ENCODE measurements around the gene TMBIM1. TPM values are rescaled to one million over a fixed set of nuclear protein-coding genes. Genes with fewer than 3 reads are reported as not detected.
A peak's percentile ranks its signal among the peaks of the same experiment; 100 is the strongest.
"Not testable (repeated sequence)": the region's sequence is repeated elsewhere in the genome, so short reads cannot be mapped to it uniquely, and the experiment has no call there.

The TMBIM1 gene
- total RNA-seq, 1 experiment from 2014 or later = 85.8 TPM

GRCh38 chr2:218322768-218323525 lies 30.6 kb upstream of the TMBIM1 start:
- in situ Hi-C loops (cut with HindIII; ENCODE audit: low pct_unique_long_range_greater_than_20kb, low sequenced_read_pairs) = no loop called here
- peak; percentile 72 for DNase-seq (ENCODE audit: low read depth, low spot score)

DNA sequence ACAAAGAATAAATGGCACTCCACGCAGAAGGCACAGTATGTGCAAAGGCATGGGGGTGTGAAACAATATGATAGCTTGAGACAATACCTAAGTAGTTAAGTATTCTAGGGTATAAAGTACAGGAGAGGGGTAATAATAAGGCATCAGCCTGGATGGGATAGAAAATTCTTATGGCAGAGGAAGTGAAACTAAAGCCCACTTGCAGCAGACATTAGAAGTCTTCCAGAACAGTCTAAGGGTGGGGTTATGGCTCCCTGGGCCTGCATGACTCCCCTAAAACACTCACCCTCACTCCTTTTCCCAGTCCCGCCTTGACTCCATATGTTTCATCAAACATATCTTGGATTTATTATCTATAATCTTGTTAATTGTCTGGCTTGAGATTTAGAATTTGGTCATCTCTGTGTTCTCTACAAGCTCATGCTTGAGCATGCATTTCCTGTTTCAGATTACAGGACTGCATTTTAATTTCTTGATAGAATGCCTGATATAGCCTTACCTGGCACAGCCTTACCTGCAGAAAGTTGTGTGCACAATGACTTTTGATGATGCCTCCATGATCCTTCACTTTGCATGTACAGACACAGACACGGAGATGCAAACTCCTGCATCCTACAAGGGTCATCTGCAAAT lies 28.5 kb upstream of the TMBIM1 start:
- in situ Hi-C loops (cut with HindIII; ENCODE audit: low pct_unique_long_range_greater_than_20kb, low sequenced_read_pairs) = no loop called here
- DNase-seq (ENCODE audit: low read depth, low spot score) = no peak

DNA sequence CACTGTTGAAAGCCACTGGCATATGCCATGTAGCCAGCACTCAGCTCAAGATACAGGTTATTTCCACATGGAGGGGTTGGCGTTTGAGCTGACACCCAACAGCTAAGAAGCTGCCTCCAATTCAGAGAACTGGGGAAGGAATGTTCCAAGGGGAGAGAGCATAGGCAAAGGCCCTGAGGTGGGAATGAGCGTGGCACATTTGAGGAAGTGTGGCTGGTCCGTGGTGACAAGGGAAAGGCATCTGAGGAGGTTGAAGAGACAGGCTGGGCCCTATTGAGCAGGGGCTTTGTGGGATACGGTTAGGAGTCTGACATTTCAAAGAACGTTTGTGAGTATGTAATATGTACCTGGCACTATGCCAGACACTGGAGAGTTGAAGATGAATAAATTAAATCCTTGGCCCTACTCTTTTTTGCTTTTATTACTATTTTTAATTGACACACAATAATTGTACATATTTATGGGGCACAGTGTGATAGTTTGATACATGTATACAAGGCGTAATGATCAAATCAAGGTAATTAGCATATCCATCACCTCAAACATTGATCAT lies 27.6 kb upstream of the TMBIM1 start:
- in situ Hi-C loops (cut with HindIII; ENCODE audit: low pct_unique_long_range_greater_than_20kb, low sequenced_read_pairs) = no loop called here
- no peak for DNase-seq (ENCODE audit: low read depth, low spot score)

- no peak for DNase-seq (ENCODE audit: low read depth, low spot score)
- in situ Hi-C loops (cut with HindIII; ENCODE audit: low pct_unique_long_range_greater_than_20kb, low sequenced_read_pairs) = no loop called here
These were observed 25.9 kb upstream of the TMBIM1 start for GRCh38 chr2:218318241-218318640.

- in situ Hi-C loops (cut with HindIII; ENCODE audit: low pct_unique_long_range_greater_than_20kb, low sequenced_read_pairs) = no loop called here
- no peak for DNase-seq (ENCODE audit: low read depth, low spot score)
These were observed 25.5 kb upstream of the TMBIM1 start for GRCh38 chr2:218317835-218318234.

- no peak for DNase-seq (ENCODE audit: low read depth, low spot score)
- in situ Hi-C loops (cut with HindIII; ENCODE audit: low pct_unique_long_range_greater_than_20kb, low sequenced_read_pairs) = no loop called here
These were observed 25.0 kb upstream of the TMBIM1 start for GRCh38 chr2:218317303-218317630.

DNA sequence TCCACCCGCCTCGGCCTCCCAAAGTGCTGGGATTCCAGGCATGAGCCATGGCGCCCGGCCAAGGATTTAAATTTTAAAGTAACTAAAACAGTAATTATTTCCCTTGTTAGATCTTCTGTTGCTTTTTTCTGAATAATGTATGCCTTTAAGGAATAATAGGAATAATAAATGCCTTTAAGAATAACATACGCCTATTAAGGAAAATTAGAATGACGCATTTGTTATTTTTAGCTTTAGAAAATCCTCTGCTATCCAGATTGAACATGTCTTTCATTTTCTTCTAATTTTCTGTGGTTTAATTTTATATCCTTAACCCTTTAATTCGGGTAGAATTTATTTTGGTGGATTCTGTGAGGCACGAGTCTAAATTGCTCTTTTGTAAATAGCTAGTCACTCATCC lies 23.1 kb upstream of the TMBIM1 start:
- DNase-seq (ENCODE audit: low read depth, low spot score) = no peak
- in situ Hi-C loops (cut with HindIII; ENCODE audit: low pct_unique_long_range_greater_than_20kb, low sequenced_read_pairs) = no loop called here

GRCh38 chr2:218314764-218315163 lies 22.5 kb upstream of the TMBIM1 start:
- in situ Hi-C loops (cut with HindIII; ENCODE audit: low pct_unique_long_range_greater_than_20kb, low sequenced_read_pairs); DNase-seq (ENCODE audit: low read depth, low spot score): not testable (repeated sequence)

GRCh38 chr2:218313356-218313755 lies 21.1 kb upstream of the TMBIM1 start:
- DNase-seq (ENCODE audit: low read depth, low spot score) = no peak
- in situ Hi-C loops (cut with HindIII; ENCODE audit: low pct_unique_long_range_greater_than_20kb, low sequenced_read_pairs) = no loop called here

DNA sequence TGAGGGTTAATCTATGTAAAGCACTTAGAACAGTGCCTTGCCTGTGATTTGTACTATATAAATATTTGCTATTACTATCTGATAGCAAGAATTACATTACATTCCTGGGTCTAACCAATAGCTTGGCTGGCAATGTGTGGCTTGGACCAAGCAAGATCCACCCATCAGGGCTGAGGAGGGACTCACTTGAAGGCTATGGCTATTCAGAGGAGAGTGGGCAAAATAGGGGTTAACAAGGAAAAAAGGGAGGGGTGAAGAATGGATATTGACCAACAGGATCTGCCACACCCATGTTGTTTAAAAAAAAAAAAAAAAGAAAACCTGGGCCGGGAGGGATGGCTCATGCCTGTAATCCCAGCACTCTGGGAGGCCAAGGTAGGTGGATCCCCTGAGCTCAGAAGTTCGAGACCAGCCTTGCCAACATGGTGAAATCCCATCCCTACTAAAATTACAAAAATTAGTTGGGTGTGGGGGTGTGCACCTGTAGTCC lies 20.0 kb upstream of the TMBIM1 start:
- DNase-seq (ENCODE audit: low read depth, low spot score) = no peak
- in situ Hi-C loops (cut with HindIII; ENCODE audit: low pct_unique_long_range_greater_than_20kb, low sequenced_read_pairs) = no loop called here

- in situ Hi-C loops (cut with HindIII; ENCODE audit: low pct_unique_long_range_greater_than_20kb, low sequenced_read_pairs) = not testable (repeated sequence)
These were observed 19.4 kb upstream of the TMBIM1 start for GRCh38 chr2:218311541-218312266.

GRCh38 chr2:218310853-218311540 lies 18.7 kb upstream of the TMBIM1 start:
- in situ Hi-C loops (cut with HindIII; ENCODE audit: low pct_unique_long_range_greater_than_20kb, low sequenced_read_pairs) = no loop called here
- no peak for DNase-seq (ENCODE audit: low read depth, low spot score)

More at GRCh38 chr2:218311541-218312266, 19.4 kb upstream of the TMBIM1 start:
- DNase-seq (ENCODE audit: low read depth, low spot score) = not testable (repeated sequence)

DNA sequence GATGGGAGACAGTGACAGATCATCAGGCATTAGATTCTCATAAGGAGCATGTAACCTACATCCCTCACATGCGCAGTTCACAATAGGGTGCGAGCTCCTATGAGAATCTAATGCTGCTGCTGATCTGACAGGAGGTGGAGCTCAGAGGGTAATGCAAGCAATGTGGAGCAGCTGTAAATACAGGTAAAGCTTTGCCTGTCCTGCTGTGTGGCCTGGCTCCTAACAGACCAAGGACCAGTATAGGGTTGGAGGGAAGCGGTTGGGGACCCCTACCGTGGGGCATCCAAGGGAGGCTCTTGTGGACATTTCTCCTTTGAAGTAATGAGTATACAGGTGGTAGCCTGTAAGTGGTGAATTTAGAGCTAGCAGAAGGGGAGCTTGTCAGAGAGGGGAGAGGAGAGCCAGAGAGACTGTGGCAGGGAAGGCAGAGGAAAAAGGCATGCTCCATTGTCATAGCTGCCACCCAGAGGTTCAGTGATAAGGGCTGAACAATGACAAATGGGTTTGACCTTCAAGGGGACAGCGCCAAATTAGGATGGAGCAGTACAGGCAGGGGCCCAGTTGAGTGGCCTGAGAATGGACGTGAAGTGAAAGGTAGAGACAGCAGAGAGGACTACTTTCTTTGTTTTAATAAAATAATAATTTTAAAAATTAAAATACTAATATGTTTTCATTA lies 15.2 kb upstream of the TMBIM1 start:
- DNase-seq (ENCODE audit: low read depth, low spot score) = no peak
- in situ Hi-C loops (cut with HindIII; ENCODE audit: low pct_unique_long_range_greater_than_20kb, low sequenced_read_pairs) = no loop called here

- in situ Hi-C loops (cut with HindIII; ENCODE audit: low pct_unique_long_range_greater_than_20kb, low sequenced_read_pairs) = no loop called here
- DNase-seq (ENCODE audit: low read depth, low spot score) = no peak
These were observed 14.0 kb upstream of the TMBIM1 start for GRCh38 chr2:218306184-218306920.

DNA sequence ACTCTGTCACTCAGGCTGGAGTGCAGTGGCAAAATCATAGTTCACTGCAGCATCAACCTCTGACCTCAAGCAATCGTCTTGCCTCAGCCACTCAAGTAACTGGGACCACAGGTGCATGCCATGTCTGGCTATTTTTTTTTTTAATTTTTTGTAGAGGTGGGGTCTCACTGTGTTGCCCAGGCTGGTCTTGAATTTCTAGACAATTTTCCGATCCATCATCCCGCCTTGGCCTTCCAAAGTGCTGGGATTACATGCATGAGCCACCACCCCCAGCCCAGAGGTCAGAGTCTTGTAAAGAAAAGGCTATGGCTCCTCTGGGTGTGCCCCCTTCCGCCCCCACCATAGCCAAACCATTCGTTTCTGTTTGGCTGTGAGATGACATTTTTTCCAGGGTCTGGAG lies 13.1 kb upstream of the TMBIM1 start:
- in situ Hi-C loops (cut with HindIII; ENCODE audit: low pct_unique_long_range_greater_than_20kb, low sequenced_read_pairs) = no loop called here
- DNase-seq (ENCODE audit: low read depth, low spot score) = no peak

DNA sequence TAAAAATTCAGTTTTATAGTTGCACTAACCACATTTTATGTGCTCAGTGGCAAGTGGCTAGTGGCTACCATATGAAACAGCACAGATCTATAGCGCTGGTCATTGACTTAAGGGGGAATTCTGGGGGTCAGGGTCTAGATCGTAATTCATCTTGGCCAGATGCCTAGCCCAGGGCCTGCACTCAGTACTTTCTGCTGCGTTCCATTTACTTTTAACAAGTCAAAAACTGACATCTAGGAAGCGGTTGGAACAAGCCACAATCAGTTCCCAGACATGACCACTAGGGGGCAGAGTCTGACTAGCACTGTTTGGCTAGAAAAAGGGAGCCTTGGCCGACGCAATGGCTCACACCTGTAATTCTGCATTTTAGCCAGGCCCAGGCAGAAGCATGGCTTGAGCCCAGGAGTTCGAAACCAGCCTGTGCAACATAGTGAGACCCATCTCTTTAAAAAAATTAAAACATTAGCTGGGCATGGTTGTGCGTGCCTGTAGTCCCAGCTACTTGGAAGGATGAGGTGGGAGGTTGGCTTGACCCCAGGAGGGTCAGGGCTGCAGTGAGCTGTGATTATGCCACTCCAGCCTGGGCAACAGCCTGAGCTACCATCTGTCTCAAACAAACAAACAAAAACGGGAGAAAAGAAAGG lies 9.0 kb upstream of the TMBIM1 start:
- DNase-seq (ENCODE audit: low read depth, low spot score) = peak; percentile 87
- in situ Hi-C loops (cut with HindIII; ENCODE audit: low pct_unique_long_range_greater_than_20kb, low sequenced_read_pairs) = no loop called here

All from SK-MEL-5 (cell line).